HEK293 (cell line): ENCODE measurements around the gene VCAM1.

Source experiments
- REST ChIP-seq: fragments of 450-650 bp; formaldehyde crosslinking; IDR thresholded peaks from 2 replicates; pipeline ENCODE4 v1.5.1; 2016; ENCODE audit warnings: missing biosample characterization, missing genetic modification characterization
- SP2 ChIP-seq: fragments of 450-650 bp; formaldehyde crosslinking; IDR thresholded peaks from 2 replicates; pipeline ENCODE4 v1.5.1; 2016; ENCODE audit warnings: missing biosample characterization, missing genetic modification characterization
- TRIM28 ChIP-seq: IDR thresholded peaks from 2 replicates; pipeline ENCODE4 v1.6.1; 2011; ENCODE audit warnings: low read length, control low read depth, borderline replicate concordance
- ZFP3 ChIP-seq: fragments of 450-650 bp; formaldehyde crosslinking; IDR thresholded peaks from 2 replicates; pipeline ENCODE4 v1.5.1; 2016; ENCODE audit warnings: low read depth, missing biosample characterization, missing genetic modification characterization
- ZNF157 ChIP-seq: fragments of 450-650 bp; formaldehyde crosslinking; IDR thresholded peaks from 2 replicates; pipeline ENCODE4 v1.5.1; 2016; ENCODE audit warnings: missing biosample characterization, missing genetic modification characterization
- ZNF175 ChIP-seq: fragments of 450-650 bp; formaldehyde crosslinking; IDR thresholded peaks from 2 replicates; pipeline ENCODE4 v1.5.1; 2016; ENCODE audit warnings: missing biosample characterization, missing genetic modification characterization
- ZNF274 ChIP-seq, 2 experiments: fragments of 200-500 bp in 1 of 2; fragments of 450-650 bp in 1 of 2; sonication (Bioruptor generic) in 1 of 2; formaldehyde crosslinking in 1 of 2; IDR thresholded peaks; 2 replicates each; pipeline versions ENCODE4 v1.5.1 to v1.6.1; 2014 to 2016; ENCODE audit warnings: borderline replicate concordance in 1 of 2, inconsistent platforms in 1 of 2, low read length in 1 of 2, missing biosample characterization in 1 of 2, missing genetic modification characterization in 1 of 2
- ZNF549 ChIP-seq: fragments of 450-650 bp; IDR thresholded peaks from 2 replicates; pipeline ENCODE4 v1.5.1; 2018; ENCODE audit warnings: missing biosample characterization, missing genetic modification characterization, mild to moderate bottlenecking, inconsistent platforms, moderate library complexity
- ZNF664 ChIP-seq: fragments of 450-650 bp; formaldehyde crosslinking; IDR thresholded peaks from 2 replicates; pipeline ENCODE4 v1.5.1; 2016; ENCODE audit warnings: missing biosample characterization, missing genetic modification characterization
- ZNF677 ChIP-seq: fragments of 450-650 bp; IDR thresholded peaks from 2 replicates; pipeline ENCODE4 v1.5.0; 2018; ENCODE audit warnings: missing biosample characterization, mild to moderate bottlenecking, missing genetic modification characterization, moderate library complexity
- ZNF704 ChIP-seq: fragments of 450-650 bp; formaldehyde crosslinking; IDR thresholded peaks from 2 replicates; pipeline ENCODE4 v1.5.1; 2016; ENCODE audit warnings: missing biosample characterization, missing genetic modification characterization
- ZNF785 ChIP-seq: fragments of 450-650 bp; formaldehyde crosslinking; IDR thresholded peaks from 2 replicates; pipeline ENCODE4 v1.5.1; 2016; ENCODE audit warnings: missing biosample characterization, missing genetic modification characterization
- TF ChIP-seq, protein P1 (sequence below): fragments of 450-650 bp; formaldehyde crosslinking; IDR thresholded peaks from 2 replicates; pipeline ENCODE4 v1.5.1; 2016; ENCODE audit warnings: missing biosample characterization, missing genetic modification characterization
- TF ChIP-seq, protein P2 (sequence below): fragments of 450-650 bp; IDR thresholded peaks from 2 replicates; pipeline ENCODE4 v1.5.1; 2018; ENCODE audit warnings: missing biosample characterization, mild to moderate bottlenecking, missing genetic modification characterization

DNA sequence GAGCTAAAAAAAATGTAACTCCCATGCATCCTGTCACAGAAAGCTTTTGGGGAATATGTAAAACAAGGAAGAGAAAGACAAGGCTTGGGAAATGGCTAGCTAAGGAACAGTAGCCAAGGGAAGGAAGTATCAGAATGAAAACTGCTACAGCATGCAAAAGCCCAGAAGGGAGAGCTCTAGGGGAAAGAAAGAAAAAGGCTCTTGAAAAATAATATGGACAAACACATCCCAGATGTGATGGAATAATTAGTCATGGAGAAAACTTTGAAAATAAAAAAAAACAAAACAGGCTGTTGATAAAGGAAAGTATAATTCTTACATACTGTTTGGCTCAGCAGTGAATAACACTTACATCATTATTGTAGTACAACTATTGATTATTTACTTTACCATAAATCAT, 47.9 kb upstream of the VCAM1 start:
- TF ChIP-seq, protein P1, sequence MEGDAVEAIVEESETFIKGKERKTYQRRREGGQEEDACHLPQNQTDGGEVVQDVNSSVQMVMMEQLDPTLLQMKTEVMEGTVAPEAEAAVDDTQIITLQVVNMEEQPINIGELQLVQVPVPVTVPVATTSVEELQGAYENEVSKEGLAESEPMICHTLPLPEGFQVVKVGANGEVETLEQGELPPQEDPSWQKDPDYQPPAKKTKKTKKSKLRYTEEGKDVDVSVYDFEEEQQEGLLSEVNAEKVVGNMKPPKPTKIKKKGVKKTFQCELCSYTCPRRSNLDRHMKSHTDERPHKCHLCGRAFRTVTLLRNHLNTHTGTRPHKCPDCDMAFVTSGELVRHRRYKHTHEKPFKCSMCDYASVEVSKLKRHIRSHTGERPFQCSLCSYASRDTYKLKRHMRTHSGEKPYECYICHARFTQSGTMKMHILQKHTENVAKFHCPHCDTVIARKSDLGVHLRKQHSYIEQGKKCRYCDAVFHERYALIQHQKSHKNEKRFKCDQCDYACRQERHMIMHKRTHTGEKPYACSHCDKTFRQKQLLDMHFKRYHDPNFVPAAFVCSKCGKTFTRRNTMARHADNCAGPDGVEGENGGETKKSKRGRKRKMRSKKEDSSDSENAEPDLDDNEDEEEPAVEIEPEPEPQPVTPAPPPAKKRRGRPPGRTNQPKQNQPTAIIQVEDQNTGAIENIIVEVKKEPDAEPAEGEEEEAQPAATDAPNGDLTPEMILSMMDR (tag by site-specific recombination): no peak
- TF ChIP-seq ZNF157 (tag by site-specific recombination) (no peak), ZFP3 (tag by site-specific recombination) (no peak), ZNF677 (tag by site-specific recombination) (no peak), TRIM28 (no peak), REST (no peak), ZNF704 (tag by site-specific recombination) (no peak), ZNF175 (tag by site-specific recombination) (no peak), ZNF549 (tag by site-specific recombination) (no peak), ZNF664 (no peak), ZNF274 (IDR thresholded peaks at IDR 0.05; ENCODE audit: low read length) (no peak), ZNF274 (tag by site-specific recombination; IDR thresholded peaks at IDR 0.05; ENCODE audit: borderline replicate concordance) (no peak), ZNF785 (tag by site-specific recombination) (no peak), SP2 (tag by site-specific recombination) (no peak)
- TF ChIP-seq, protein P2, sequence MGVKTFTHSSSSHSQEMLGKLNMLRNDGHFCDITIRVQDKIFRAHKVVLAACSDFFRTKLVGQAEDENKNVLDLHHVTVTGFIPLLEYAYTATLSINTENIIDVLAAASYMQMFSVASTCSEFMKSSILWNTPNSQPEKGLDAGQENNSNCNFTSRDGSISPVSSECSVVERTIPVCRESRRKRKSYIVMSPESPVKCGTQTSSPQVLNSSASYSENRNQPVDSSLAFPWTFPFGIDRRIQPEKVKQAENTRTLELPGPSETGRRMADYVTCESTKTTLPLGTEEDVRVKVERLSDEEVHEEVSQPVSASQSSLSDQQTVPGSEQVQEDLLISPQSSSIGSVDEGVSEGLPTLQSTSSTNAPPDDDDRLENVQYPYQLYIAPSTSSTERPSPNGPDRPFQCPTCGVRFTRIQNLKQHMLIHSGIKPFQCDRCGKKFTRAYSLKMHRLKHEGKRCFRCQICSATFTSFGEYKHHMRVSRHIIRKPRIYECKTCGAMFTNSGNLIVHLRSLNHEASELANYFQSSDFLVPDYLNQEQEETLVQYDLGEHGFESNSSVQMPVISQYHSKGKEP (tag by site-specific recombination): no peak
